ENCODE measurements around the gene PDIK1L. TPM values are rescaled to one million over a fixed set of nuclear protein-coding genes. Genes with fewer than 3 reads are reported as not detected.

Gene PDIK1L
- total and polyA plus RNA-seq, 9 of the 15 experiments (the other 6 are each of a cell fraction or from before 2014, with no cell fraction given): 12.8 to 30.2 (median 21.5) TPM

DNA sequence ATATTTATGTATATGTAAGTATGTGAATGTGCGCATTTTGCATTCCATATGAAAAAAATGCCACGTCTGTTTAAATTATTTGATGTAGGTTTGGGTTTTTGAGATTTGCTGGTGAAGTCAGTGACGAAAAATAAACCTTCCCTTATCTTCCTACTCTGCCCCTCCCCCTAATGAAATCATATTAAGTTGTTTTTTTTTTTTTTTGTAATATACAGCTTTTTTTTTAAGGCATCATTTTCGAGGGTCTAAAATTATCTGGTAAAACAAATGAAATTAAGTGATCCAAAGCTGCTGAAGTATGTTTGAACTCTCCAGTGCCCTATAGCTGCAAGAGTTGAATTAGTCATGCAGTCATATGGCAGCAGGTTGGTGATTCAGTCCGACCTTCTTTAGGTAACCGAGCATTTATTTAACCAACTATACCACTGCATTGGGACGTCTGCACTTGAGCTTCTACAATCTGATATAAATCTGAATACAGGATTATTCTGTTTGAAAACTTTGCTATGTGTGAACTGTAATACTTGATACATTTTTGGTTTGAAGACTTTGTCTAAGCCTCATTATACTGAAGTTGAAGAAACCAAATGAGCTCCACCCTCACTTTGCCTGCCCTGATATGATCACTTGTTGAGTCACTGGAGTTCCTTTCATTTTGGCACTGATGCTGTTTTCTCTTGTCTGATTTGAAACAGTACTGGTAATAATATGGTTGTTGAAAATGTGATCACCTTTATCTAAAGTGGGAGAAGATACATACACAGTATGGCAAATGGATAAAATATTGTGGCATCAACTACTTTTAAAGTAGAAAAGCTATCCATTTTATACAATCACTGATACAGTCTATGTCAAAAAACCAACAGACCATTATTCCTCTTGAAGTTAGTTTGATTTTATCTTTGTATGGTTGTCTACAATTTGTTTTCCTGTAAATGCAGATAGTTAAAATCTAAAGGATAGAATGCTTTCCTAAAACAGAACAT, 11.7 kb downstream of the PDIK1L start (continued):
- TF ChIP-seq, protein P1, sequence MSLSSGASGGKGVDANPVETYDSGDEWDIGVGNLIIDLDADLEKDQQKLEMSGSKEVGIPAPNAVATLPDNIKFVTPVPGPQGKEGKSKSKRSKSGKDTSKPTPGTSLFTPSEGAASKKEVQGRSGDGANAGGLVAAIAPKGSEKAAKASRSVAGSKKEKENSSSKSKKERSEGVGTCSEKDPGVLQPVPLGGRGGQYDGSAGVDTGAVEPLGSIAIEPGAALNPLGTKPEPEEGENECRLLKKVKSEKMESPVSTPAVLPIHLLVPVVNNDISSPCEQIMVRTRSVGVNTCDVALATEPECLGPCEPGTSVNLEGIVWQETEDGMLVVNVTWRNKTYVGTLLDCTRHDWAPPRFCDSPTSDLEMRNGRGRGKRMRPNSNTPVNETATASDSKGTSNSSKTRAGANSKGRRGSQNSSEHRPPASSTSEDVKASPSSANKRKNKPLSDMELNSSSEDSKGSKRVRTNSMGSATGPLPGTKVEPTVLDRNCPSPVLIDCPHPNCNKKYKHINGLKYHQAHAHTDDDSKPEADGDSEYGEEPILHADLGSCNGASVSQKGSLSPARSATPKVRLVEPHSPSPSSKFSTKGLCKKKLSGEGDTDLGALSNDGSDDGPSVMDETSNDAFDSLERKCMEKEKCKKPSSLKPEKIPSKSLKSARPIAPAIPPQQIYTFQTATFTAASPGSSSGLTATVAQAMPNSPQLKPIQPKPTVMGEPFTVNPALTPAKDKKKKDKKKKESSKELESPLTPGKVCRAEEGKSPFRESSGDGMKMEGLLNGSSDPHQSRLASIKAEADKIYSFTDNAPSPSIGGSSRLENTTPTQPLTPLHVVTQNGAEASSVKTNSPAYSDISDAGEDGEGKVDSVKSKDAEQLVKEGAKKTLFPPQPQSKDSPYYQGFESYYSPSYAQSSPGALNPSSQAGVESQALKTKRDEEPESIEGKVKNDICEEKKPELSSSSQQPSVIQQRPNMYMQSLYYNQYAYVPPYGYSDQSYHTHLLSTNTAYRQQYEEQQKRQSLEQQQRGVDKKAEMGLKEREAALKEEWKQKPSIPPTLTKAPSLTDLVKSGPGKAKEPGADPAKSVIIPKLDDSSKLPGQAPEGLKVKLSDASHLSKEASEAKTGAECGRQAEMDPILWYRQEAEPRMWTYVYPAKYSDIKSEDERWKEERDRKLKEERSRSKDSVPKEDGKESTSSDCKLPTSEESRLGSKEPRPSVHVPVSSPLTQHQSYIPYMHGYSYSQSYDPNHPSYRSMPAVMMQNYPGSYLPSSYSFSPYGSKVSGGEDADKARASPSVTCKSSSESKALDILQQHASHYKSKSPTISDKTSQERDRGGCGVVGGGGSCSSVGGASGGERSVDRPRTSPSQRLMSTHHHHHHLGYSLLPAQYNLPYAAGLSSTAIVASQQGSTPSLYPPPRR (CRISPR knock-in tag; IDR thresholded peaks at IDR 0.05; ENCODE audit: borderline replicate concordance): no peak
- TF ChIP-seq MTA3 (IDR thresholded peaks at IDR 0.05; ENCODE audit: borderline replicate concordance): peak; percentile 81
- no peak for TF ChIP-seq SMAD1 (IDR thresholded peaks at IDR 0.05; ENCODE audit: low read depth, low read length, partially characterized antibody)
- TF ChIP-seq ZNF75A (CRISPR knock-in tag; IDR thresholded peaks at IDR 0.05): no peak
- TF ChIP-seq SRSF9 (IDR thresholded peaks at IDR 0.05; ENCODE audit: borderline replicate concordance, low read depth, low read length): no peak
- peak in 1 of 2 experiments; percentile 32; a peak in 1 of 4 replicates for TF ChIP-seq TRIM24 (IDR thresholded peaks at IDR 0.05)
- peak; percentile 53 for TF ChIP-seq SMAD4 (CRISPR knock-in tag; conservative IDR thresholded peaks at IDR 0.05)
- TF ChIP-seq NR3C1 (CRISPR knock-in tag; IDR thresholded peaks at IDR 0.05): no peak
- no peak for TF ChIP-seq ZNF146 (CRISPR knock-in tag; IDR thresholded peaks at IDR 0.05; ENCODE audit: unreplicated experiment)
- TF ChIP-seq TFAM (CRISPR knock-in tag; conservative IDR thresholded peaks at IDR 0.05): no peak
- no peak; the same call in 1 of the 2 replicates for TF ChIP-seq MYC (IDR thresholded peaks at IDR 0.05; ENCODE audit: low read depth, low read length)
- TF ChIP-seq MYC (CRISPR knock-in tag; IDR thresholded peaks at IDR 0.05; ENCODE audit: borderline replicate concordance, low read depth): no peak
- TF ChIP-seq, protein P2, sequence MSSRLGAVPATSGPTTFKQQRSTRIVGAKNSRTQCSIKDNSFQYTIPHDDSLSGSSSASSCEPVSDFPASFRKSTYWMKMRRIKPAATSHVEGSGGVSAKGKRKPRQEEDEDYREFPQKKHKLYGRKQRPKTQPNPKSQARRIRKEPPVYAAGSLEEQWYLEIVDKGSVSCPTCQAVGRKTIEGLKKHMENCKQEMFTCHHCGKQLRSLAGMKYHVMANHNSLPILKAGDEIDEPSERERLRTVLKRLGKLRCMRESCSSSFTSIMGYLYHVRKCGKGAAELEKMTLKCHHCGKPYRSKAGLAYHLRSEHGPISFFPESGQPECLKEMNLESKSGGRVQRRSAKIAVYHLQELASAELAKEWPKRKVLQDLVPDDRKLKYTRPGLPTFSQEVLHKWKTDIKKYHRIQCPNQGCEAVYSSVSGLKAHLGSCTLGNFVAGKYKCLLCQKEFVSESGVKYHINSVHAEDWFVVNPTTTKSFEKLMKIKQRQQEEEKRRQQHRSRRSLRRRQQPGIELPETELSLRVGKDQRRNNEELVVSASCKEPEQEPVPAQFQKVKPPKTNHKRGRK (tag; IDR thresholded peaks at IDR 0.05): no peak
- TF ChIP-seq TEAD1 (CRISPR knock-in tag; IDR thresholded peaks at IDR 0.05): peak in 1 of 2 experiments; percentile 66; a peak in 1 of 4 replicates
- no peak for TF ChIP-seq FOXA1 (IDR thresholded peaks at IDR 0.05; ENCODE audit: borderline replicate concordance)
- TF ChIP-seq NCOR1 (IDR thresholded peaks at IDR 0.05): peak; percentile 60; the same call in 1 of the 2 replicates
- TF ChIP-seq, protein P3, sequence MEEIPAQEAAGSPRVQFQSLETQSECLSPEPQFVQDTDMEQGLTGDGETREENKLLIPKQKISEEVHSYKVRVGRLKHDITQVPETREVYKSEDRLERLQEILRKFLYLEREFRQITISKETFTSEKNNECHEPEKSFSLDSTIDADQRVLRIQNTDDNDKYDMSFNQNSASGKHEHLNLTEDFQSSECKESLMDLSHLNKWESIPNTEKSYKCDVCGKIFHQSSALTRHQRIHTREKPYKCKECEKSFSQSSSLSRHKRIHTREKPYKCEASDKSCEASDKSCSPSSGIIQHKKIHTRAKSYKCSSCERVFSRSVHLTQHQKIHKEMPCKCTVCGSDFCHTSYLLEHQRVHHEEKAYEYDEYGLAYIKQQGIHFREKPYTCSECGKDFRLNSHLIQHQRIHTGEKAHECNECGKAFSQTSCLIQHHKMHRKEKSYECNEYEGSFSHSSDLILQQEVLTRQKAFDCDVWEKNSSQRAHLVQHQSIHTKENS (CRISPR knock-in tag; IDR thresholded peaks at IDR 0.05): no peak
- TF ChIP-seq ETV5 (CRISPR knock-in tag; IDR thresholded peaks at IDR 0.05; ENCODE audit: low read depth): no peak
- TF ChIP-seq CEBPB (tag; IDR thresholded peaks at IDR 0.05): peak; percentile 23; the same call in 1 of the 2 replicates
- peak; percentile 17; the same call in 1 of the 2 replicates for TF ChIP-seq HSF4 (CRISPR knock-in tag; IDR thresholded peaks at IDR 0.05; ENCODE audit: borderline replicate concordance)
